ENCODE measurements around the gene FGFRL1.
"Not testable (repeated sequence)": the region's sequence is repeated elsewhere in the genome, so short reads cannot be mapped to it uniquely, and the experiment has no call there.

The FGFRL1 gene

DNA sequence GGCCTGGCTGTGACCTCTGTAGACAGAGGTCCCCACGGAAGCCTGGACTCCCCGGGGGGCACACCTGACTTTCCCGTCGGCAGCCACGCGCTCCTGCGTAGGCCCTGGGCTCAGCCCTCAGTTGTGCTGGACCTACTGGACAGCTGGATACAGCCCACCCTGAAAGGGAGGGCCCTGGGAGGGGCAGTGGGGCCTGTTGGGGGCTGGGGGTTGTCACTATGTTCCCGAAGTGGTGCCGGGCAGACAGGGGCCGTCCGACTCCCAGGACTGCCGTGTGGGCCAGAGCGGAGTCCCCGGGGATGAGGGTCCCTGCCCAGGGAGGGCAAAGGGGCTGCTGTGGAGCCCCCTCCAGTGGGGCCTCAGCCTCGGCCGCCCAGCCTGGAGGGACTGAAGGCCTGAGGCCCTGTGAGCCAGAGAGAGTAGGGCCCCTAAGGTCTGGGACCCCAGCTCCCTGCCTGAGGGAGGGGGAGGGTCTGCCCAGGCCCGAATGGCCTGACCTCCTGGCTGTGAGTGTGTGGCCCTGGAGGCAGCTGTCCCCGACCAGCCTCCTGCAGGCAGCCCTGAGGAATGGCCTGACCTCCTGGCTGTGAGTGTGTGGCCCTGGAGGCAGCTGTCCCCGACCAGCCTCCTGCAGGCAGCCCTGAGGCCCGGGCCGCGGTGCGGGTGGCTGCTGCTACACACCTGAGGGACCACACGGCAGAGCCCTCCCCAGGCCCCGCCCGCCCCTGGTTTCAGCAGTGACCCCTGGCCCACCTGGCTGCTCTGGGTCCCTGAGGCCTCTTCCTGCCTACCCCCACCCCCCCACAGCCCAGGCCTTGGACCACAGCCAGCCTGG is 25.8 kb downstream of the FGFRL1 start:
- DNase-seq (ENCODE audit: low read depth in 4 of 4, low spot score in 1 of 4), result no peak

DNA sequence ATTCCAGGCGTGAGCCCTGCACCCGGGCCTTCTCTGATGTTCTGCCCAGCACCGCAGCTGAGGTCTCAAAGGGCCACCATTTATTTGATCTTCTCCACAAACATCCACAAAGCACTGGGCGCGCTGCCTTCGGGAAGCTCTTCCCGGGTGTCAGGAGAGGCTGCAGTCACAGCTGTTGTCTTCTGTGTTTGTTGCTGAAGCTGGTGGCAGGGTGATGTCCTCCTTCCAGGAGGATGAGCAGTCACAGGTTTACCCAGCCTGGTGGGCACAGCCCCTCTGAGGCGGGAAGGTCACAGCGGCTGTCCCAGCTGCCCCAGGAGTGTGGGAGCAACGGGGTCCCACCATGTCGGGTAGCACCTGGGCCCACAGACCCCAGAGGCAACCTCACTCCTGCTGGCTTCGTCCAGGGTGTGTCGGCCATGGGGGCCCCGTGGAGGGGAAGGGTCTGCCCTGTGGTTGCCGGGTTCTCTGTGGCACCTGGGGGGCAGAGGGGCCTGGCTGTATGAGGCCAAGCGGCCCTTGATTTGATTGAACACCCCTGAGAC is 27.6 kb downstream of the FGFRL1 start:
- DNase-seq (ENCODE audit: low read depth in 4 of 4, low spot score in 1 of 4), result no peak

DNA sequence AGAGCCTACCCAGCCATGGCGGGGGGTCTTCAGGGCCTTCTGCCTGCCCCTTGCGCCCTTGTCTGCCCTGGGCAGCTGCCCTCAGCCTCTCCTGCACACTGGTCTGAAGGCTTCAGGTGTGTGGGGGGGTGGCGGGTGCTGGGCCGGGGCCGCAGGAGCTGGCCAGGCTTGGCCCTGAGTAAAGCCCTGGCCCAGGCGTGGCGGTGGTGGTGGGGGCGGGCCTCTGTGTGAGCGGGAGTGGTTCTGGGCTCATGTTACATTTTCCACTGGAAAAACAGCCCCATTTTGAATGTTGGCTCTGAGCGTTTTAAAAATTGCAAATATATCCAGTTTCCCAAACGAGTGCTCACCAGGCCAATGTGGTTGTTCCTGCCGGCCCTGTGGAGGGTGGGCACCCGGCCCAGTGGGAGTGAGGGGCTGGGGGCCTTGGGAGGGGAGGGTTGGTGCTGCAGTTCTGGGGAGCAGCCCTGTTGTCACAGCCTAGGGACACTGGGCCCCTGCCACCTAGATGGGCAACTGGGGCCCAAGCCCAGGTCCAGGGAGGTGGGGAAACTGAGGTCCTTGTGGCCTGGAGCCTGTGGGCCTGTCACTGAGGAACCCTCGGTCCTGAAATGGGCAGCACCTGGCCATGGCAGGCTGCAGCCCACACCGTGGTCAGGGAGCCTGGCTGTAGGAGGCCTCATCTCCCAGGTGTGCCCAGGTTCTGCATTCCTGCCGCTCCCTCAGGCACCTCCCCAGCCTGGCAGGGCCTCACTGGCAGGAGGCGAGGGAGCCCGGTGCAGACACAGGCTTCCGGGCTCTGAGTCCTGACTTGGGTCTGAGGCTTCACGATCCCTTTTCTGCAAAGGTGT is 28.3 kb downstream of the FGFRL1 start:
- DNase-seq (ENCODE audit: low read depth in 4 of 4, low spot score in 1 of 4), result no peak

DNA sequence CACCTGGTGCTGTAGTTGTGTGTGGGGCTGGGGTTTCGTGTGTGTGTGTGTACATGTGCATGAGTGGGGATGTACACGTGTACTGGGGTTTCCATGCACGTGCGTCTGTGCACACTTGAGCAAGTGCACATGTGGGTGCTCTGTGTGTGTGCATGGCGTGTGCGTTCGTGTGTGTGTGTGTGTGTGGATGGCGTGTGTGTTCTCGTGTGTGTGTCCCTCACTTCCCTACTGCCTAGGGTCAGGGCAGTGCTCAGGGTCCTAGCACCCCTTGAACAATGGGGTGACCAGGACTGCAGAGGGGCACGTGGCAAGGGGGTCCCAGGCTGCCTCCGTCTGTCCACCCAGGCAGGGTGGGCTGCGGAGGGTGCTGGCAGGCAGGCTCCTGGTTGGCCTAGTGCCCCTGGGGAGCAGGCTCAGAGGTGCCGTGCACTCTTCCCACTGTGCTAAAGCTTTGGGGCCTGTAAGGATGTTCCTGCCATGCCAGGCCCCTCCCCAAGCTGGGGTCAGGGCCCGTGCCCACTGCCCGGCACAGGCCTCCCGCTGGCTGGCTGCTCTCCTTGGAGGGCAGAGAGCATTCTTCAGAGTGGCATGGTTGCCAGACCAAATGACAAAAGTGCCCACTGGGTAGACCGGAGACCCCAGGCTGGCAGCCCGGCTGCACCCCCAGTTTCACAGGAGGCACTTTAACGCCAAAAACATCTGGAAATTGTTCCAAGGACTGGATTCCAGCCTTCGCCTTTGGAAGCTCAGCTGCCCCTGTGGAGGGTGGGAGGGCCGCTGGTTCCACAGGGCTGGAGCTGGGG is 29.1 kb downstream of the FGFRL1 start:
- DNase-seq (ENCODE audit: low read depth in 4 of 4, low spot score in 1 of 4), result no peak

DNA sequence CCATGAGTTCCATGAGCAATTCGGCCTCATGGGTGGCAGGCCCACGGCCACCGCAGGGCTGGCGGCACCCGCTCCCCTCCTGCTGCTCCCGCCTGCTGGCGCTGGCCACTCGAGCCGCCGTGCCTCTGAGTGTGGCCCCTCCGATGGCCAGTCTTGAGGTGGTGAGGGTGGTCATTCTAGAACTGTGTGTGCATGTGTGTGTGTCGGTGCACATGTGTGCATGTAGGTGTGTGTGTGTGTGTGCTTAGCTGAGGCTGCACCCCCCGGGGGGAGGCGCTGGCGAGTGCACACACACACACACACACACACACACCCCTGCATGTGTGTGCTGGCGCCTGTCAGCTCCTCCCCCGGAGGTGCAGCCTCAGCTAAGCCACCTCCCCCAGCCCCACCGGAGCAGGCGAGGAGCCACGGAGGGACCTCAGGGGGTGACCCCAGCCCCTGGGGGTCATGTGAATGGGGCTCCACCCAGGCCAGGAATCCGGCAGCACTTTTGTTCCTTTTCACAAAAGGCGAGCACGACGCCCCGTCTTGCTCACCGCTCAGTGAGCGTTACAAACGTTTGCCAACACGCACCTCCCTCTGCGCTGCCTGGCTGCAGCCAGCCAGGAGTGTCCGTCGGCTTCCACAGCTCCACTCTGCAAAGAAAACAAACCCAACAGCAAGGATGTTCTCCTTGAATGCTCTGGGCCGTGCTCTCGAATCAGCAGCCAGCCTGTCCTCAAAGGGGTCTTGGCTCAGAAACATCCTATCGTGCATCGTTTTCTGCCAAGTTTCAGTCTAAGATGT is 29.9 kb downstream of the FGFRL1 start:
- DNase-seq (ENCODE audit: low read depth in 4 of 4, low spot score in 1 of 4), result no peak

DNA sequence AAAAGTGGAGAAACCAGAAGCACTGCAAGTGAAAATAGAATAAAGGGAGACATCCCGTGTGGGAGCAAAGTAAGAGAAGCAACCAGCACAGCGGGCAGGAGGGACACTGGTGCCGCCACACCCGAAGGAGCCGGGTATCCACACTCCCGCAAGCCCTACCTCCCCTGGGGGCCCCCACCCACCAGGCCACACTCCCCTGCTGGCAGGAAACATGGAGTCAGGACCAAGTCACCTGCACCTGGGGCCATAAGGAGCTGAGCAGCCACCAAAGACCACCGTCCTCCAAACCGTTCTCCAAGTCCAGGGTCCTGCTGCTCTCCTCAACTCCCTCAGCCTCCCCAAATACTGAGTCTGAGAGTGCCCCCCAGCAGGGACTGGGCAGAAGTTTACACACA is 30.5 kb downstream of the FGFRL1 start:
- DNase-seq (ENCODE audit: low read depth in 4 of 4, low spot score in 1 of 4), result no peak

DNA sequence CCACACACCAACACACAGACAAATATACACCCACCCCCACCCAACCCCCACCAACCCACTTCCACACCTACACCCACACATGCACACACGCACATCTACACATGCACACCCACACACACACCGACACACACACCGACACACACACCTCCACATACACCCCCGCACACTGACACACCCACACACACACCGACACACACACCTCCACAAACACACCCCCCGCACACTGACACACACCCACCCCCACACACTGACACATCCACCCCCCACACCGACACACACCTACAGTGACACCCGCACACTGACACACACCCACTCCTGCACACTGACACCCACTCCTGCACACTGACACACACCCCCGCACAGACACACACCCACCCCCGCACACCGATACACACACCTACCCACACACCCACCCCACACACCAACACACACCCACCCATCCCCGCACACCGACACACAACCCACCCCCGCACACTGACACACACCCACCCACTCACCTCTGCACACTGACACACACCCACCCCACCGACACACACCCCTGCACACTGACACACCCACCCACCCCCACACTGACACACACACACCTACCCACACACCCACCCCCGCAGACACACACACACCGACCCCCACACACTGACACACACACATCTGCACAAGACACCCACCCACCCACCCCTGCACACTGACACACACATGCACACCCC is 31.1 kb downstream of the FGFRL1 start:
- no peak for DNase-seq (ENCODE audit: low read depth in 4 of 4, low spot score in 1 of 4)

DNA sequence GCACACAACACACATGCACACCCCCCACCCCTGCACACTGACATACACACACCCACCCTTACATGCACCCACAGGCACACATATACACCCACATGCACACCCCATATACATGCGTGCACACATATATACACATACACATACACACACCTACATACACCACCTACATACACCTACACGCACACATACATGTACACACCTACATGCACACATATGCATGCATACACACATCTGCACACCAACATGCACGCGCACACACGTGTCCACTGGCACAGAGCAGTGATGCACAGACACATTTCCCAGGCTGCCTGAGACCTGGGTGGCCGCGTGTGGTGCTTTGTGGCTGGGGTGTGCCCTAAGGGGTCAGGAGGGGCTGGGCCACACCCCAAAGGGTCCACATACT is 31.7 kb downstream of the FGFRL1 start:
- no peak for DNase-seq (ENCODE audit: low read depth in 4 of 4, low spot score in 1 of 4)

DNA sequence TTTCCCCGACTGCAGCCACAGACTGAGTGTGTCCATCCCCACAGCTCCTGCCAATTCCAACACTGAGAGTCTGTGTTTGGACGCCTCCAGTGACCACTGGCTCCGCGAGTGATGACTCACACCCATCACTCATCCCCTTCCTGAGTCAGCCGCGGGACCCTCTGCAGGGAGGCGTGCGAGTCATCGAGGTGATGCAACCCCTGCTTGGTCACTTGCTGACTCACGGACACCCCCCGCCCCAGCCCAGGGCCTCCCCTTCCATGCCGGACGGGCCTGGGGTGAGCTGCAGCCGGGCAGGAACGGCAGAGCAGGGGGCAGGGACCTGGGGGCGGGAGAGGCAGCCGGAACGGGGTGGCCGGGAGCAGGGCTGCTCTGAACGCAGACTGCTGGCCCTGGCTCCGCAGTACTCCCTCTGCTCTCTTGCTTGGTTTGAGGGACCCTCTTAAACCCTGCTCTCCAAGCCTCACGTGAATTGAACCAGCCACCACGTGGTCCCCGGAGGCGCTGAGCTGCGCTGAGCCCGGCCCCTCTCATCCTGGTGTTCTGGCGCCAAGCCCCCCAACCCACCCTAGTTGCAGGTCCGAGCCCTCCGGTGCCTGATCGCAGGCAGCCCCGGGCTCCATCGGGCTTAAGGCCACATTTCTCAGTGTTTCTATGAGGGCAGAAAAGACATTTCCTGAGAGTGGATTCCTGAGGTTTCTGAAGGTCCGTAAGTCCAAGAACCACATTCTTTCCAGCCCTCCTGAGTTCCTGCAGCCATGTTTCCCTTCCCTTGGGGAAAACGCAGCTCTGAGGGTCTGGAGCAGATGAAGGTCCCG is 32.4 kb downstream of the FGFRL1 start:
- DNase-seq (ENCODE audit: low read depth in 4 of 4, low spot score in 1 of 4), result no peak

DNA sequence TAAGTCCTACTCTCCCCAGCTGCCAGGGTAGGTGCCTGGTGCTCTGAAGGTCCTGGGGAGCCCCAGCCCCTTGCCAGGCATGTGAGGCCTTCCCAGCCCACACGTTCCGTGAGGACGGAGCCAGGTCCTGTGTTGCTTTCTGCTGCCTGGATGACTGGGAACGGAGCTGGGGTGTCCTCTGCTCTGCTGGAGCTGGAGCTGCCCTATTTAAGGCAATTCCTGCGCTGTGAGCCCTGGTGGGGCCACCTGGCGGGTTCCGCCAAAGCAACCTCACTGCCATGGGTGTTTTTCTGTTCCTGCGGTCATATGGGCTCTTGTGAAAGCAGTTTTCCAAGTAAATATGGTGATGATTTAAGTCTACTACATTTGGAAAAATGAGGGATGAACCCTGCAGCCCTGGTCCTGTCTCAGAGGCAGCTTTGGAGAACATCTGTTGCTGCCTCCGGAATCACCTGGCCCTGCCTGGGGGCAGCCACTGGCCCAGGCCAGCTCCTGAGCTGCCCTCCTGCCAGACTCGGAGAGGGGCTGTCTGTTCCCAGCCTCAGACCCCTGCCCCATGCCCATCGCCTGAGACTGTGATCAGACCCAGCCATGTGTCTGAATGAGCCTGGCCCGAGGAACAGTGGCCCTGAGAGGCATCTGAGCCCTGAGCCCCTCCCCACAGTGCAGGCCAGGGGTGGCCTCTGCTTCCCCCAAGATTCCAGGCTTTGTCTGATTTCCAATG is 33.2 kb downstream of the FGFRL1 start:
- no peak for DNase-seq (ENCODE audit: low read depth in 4 of 4, low spot score in 1 of 4)

DNA sequence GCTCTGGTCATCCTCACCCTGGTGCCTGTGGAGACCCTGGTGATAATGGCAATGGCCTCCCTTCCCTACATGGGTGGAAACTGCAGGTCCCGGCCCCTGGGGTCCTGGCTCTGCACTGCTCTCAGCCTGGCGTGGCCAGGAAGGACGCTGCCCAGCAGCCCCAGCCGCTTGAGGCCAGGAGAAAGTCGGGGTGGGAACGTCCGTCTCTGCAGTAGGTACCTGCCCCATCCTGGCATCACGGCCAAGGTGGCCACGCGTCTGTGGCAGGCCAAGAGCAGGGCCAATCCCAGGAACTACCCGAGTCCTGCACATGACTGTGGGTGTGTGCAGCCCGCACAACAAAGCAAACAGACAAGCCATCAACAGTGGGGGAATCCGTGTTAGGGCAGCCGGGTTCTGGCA is 33.8 kb downstream of the FGFRL1 start:
- no peak for DNase-seq (ENCODE audit: low read depth in 4 of 4, low spot score in 1 of 4)

DNA sequence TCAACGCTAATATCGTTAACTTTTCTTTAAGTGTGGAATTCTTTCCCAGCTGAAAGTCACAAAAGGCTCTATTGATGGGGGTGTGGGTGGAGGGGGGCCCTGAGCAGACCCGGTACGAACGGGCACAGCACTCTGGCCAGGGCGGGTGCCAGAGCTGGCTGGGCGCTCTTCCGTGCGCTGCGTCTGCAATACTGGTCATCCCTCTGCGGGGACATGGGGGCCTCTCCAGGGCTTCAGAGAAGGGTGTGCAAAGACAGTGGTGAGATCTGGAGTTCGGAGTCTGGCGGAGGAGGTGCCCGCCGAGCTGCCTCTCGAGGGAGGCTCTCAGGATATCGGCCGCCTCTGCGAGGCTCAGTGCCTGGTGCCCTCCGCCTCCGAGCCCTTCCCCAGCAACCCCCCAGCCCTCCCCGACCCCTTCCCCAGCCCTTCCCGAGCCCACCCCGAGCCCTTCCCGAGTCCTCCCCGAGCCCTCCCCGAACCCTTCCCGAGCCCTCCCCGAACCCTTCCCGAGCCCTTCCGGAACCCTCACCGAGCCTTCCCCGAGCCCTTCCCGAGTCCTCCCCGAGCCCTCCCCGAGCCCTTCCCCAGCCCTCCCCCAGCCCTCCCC is 34.3 kb downstream of the FGFRL1 start:
- no peak for DNase-seq (ENCODE audit: low read depth in 4 of 4, low spot score in 1 of 4)

DNA sequence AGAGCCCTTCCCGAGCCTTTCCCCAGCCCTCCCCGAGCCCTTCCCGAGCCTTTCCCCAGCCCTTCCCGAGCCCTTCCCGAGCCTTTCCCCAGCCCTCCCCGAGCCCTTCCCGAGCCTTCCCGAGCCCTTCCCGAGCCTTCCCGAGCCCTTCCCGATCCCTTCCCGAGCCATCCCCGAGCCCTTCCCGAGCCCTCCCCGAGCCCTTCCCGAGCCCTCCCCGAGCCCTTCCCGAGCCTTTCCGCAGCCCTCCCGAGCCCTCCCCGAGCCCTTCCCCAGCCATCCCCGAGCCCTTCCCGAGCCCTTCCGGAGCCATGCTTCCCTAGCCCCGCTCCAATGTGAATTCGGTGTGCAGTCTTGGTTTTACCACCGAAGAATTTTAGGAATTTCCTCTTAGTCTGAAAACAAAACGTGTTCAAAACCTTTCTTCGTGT is 35.2 kb downstream of the FGFRL1 start:
- not testable (repeated sequence) for DNase-seq (ENCODE audit: low read depth in 4 of 4, low spot score in 1 of 4)

DNA sequence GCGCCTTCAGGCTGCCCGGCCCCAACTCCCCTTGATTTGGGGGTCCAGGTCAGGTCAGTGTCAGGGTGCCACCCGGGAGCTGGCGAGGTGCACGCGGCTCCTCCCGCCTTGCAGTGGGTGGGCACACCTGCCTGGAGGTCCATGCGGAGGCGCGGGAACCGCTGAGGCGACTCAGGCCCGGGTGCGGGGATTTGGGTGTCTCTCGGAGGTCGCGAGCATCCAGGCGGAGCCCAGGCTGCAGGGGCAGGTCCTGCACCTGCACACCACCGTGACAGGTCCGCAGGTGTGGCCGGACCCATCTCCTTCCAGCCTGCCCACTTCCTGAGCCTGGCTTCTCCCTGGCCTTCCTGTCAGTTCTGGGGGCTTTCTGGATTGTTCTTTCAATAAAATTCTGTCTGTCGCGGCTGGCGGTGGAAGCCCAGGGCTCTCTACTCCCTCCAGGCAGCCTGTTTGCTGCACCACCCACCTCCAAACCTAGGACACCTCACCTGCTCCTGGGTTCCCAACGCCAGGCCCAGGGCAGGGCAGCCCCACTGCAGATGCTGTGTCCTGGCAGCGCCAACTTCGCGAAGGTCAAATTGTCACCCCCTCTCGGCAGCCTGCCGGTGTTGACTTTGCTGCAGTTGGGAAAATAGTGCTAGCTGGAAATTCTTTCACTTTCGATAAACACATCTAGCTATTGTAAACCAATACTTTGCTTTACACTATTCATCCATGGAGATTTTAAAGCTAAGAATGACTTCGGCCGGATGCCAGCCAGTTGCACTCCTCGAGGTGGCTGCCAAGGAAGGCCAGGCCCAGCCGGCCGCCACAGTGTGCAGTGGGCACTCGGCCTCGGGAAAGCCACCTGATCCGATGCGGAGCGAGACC is 35.9 kb downstream of the FGFRL1 start:
- DNase-seq (ENCODE audit: low read depth in 4 of 4, low spot score in 1 of 4), result no peak

DNA sequence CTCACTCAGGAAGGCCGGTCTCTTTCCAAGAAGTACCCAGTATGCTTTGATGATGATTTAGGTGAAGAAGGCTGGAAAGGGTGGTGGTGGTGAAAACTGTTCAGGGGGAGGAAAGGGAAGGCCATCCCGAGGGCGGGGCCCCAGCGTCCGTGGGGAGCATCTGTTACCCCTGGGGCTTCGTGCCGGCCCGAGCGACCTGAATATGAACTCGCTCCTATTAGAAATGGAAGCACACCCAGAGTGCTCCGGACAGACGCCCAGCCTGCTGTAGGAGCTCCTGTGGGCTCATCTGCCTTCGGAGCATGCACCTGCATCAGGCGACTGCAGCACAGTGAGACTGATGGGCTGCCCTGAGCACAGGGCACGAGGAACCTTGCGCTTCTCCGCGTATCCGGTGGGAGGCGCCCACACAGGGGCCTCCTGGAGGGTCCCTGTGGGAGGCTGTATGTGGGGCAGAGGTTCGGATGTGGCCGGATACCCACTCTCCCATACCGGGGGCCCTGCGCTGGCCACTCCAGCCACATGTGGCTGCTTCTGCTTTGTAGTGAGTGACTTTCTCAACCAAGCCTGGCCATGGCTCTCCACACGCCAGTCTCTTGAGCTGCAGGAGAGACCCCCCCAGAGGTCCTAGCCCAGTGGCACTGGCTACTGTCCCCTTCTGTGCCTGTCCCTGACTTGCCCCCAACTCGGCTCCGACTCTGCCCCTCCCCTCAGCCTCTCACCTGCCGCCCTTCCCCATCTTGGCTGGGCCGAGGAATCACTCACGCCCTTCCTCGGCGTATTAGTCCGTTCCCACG is 36.7 kb downstream of the FGFRL1 start:
- no peak for DNase-seq (ENCODE audit: low read depth in 4 of 4, low spot score in 1 of 4)

All from stimulated activated CD4-positive, alpha-beta T cell treated with anti-CD3 and anti-CD28 coated beads, Interleukin-1b, Interleukin-23, amount 100 ng/mL, for 24 hours (primary cell).